Left renal cortex interstitium (tissue), 4 donors: Measurements from ENCODE around the gene CTDP1. TPM values are rescaled to one million over a fixed set of nuclear protein-coding genes. Genes with fewer than 3 reads are reported as not detected.

Source experiments
- DNase-seq, 4 donors: peaks; one replicate each; pipeline ENCODE4 v3.0.0-alpha.2; 2013; ENCODE audit warnings: low read depth in 4 of 4, low spot score in 2 of 4, missing footprints in 1 of 4
- polyA plus RNA-seq, 4 donors: library from polyadenylated mRNA; unstranded; fragments of 120-200 nt; gene quantifications; one replicate each; pipeline ENCODE4 v1.2.1, GENCODE V29; 2013; ENCODE audit not compliant: insufficient read length in 4 of 4

The CTDP1 gene
- polyA plus RNA-seq, 4 donors = 11.1 to 18.0 (median 15.2) TPM

DNA sequence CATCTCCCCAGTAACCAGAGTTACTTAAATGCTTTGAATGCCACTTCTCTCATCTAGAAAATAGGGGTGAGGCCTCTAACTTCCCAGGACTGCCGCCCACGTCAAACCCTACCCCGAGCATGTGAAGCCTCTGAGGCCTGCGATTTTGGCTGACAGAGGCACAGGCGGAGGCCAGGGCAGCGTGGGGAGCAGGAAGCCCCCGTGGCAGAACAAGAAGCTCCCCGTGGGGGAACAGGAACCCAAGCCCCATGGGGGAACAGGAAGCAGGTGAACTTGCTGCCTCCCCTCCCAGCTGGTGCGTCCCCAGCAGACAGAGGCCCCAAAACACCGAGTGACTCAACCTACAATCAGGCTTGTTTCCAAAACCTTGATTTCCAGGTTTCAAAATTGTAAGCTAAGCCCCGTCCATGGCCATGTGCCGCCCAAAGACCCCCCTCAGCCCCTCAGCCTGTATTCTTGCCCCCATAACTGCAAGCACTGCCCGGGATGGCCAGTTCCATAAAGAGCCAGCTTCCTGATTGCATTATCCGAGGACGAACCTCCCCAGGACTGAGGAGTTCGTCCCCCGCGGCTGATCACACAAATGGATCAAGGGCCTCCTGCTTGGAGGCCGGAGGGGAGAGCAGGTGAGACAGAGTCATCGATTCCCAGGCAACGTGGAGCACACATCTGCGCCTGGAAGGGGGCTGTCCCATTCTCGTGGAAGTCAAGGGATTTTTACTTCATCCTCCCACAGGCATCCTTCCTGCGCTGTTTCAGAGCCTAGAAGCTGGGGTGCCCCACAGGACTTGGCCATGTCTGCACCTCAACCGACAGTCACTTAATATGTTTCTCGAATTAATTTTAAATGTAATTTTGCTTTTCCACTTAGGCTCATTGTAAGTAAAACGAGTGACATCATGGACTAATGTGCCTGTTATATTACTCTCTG lies 36.3 kb upstream of the CTDP1 start:
- no peak for DNase-seq

DNA sequence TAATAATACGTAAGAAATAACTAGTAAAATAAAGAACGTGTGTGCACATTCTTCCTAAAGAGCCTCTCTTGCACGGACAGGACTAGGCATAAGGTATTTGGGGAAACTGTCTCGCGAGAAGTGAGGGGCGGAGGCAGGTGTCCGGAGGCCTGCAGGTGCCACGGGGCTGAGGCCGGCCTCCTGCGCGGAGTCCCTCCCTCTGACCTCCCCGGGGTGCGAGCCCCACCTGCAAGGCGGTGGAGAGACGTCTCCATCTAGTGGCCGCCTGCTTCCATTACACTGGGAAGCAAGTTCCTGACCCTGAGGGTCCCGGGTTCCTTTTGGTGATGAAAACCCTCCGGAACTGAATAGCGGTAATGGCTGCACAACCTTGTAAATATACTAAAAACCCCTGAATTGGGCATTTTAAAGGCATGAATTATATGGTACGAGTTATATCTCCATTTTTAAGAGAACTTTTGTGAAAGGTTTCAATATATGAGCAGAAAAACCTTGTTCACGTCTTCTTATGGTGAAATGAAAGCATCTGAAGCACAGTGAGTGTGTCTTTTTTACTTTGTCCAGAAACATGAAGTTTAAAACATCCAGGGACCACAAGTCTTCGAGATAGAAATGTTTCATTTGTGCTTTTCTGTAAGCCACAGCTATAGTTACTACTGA lies 35.5 kb upstream of the CTDP1 start:
- no peak for DNase-seq

DNA sequence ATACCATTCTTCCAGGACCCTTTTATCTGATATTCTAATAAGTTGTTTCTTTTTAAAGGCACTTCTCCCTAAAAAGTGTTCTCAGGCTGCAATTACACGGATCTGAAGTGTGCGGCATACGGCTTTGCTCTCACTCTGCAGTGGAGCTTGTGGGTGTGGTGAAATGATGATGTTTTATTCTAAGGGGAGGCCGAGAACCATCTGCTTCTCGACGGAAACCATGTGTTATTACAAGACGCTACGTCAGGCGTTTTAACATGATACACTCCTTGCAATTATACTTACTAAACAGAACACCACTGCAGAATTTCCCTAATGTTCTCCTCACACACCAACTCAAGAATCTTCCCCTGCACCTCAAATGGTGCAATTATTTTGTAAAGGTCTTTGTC lies 34.9 kb upstream of the CTDP1 start:
- DNase-seq = no peak

DNA sequence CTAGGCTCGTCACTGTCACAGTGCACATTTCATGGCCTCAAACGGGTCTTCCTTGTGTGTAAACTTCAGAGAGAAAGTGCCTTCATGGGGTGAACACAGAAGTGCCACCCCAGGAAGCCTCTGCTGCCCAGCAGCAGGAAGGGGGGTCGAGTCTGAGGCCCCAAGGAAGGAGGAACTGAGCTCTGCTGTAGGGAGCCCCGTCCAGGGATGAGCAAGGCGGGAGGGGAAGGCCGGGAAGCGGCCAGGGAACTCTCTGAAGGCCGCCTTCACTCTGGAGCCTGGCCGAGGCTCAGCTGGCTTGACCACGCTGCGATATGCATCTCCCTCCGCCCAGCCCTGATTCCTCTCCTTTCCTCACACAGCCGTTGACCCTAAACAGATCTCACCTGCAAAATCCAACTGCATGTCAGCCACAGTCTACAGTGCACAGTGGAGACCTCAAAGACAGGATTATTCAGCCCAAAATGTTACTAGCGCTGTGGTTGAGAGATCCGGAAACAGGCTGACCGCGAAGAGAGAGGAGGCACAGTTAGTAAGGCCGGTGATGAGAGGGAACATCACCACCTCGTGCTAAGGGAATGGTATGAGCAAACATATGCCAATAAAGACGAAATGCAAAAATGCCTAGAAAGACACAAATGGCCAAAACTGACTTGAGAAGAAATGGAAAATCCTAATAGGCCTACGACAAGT lies 34.2 kb upstream of the CTDP1 start:
- DNase-seq = no peak

DNA sequence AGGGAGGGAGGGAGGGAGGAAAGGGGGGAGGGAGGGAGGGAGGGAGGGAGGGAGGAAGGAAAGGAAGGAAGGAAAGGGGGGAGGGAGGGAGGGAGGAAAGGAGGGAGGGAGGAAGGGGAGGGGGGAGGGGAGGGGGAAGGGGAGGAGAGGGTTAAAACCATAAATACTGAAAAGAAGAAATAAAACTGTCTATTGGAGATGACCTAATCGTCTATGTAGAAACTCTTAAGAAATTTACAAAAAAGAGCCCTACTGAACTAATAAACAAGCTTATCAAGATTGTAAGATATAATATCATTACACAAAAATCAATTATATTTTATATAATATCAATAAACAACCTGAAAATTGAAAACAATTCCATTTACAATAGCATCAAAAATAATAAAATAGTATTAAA lies 32.3 kb upstream of the CTDP1 start:
- DNase-seq = no peak

DNA sequence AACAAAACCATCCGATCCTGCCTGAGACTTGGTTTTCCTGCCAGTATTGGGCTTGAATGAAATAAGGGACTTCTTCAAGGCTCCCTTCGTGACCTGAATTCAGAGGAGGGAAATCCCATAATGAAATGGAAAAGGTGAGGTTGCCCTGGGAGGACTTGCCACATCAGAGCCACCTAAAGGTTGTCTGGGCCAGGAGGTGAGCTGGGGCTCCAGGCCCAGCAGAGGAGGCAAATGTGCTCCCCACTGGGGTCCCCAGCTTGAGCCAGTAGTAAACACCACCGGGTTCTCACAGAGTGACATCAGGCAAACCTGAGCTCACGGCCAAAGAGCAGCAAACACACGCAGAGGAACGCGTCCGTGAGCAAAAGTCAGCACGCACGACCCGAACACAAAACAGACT lies 28.6 kb upstream of the CTDP1 start:
- no peak for DNase-seq

DNA sequence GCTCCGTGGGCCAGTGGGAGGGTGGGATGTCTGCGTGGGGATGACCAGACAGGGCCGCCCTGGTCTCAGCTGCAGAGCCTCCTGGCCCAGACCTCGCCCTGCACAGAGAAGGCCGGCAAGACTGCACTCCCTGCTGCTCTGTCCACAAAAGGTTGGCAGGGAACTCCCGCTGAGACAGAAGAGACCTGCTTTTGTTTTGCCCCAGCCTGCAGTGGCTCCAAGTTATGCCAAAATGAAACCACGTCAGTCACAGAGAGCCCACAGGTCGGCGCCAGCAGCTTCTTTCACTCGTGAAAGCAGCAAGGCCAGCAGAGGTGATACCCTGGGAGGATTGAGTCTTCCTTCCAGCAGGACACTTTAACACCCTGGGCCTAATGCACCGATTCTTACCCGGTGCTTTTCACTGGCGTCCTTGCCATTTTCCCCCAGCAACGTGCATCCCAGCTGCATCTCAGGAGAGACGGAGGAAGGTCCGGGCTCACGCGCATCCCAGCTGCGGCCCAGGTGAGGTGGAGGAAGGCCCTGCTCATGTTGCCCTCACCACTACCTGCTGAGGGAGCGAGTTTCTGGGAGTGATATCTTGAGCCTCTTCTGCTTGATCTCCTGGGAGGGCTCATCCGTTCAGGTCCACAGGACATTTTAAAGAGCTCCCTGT lies 22.1 kb upstream of the CTDP1 start:
- no peak for DNase-seq

DNA sequence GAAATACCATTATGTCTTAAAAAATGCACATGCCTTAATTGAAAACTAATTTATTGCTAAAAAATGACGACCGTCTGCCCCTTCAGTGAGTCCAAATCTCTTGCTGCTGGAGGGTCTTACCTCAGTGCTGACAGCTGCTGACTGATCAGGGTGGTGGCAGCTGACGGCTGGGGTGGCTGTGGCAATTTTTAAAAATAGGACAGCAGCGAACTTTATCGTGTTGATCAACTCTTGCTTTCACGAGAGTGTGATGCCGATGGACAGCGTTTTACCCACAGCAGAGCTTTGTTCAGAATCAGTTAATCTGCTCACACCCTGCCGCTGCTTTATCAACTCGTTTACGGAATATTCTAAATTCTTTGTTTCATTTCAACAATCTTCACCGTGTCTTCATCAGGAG lies 21.2 kb upstream of the CTDP1 start:
- DNase-seq = no peak

DNA sequence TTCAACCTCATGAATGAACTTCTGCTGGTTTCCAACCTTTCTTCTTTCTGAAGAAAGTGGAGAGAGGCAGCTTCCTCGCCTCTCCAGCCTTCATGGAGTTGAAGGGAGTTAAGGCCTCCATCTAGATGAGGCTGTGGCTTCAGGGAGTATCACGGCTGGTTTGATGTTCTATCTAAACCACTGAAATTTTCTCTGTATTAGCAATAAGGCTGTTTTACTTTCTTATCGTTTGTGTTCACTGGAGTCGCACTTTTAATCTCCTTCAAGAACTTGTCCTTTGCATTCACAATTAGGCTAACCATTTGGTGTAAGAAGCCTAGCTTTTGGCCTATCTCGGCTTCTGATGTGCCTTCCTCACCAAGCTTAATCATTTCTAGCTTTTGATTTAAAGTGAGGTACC lies 19.9 kb upstream of the CTDP1 start:
- DNase-seq = no peak

DNA sequence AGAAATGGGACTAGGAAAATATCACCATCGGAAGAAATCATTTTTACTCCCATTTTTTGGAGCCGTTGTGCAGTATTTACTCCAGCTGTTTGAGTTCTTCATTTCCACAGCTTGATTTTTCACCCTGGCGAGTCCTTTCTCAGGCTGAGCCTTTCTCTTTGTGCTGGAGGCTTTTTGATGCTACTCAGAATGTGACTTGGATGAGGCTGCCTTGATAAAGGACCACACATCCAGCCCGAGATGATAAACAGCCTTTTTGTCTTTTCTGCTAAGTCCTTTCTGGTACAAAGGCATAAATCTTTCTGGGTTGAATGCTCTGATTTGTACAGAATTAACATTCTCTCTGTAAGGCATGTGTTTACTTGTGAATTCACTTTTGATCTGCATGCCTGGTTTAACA lies 17.6 kb upstream of the CTDP1 start:
- DNase-seq = no peak

DNA sequence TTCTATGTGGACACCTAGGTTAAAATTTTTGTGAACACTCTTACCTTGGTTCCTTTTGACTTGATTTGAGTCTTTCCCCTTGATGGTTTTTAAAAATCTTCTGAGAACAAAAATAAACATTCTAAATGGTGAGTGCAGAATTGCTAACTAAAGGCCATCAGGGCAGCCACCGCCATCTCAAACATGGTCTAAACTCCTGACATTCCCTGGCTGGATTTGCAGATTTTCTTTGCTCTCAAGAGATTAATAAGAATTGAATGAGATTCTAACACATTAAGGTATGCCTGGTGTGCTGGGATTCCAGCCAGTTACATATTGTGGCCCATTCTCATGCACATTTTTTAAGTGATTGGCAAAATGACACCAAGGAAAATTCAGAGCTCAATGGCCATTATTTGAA lies 17.2 kb upstream of the CTDP1 start:
- DNase-seq = no peak

DNA sequence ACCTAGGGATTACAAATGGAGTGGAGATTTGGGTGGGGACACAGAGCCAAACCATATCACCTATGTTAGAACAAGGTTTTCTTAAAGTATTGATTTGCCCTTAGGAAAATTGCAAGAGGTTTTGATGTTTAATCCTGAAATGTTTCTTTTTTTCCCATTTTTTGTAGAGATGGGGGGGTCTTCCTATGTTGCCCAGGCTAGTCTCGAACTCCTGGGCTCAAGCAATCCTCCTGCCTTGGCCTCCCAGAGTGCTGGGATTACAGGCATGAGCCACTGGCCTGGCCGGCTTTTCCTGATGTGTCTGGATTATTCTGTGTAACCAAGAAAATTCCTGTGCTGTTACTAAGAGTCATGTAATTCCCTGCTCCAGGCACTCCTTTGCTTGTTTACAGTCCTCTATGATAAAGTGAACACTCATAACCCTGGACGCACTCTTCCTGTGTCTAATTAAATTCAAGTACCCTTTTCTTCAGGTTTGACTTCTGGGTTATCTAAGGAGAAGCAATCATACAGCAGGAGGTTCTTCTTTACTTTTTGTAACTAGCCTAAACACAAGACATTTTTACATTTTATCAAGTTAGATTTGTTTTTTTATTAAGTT lies 15.0 kb upstream of the CTDP1 start:
- no peak for DNase-seq

DNA sequence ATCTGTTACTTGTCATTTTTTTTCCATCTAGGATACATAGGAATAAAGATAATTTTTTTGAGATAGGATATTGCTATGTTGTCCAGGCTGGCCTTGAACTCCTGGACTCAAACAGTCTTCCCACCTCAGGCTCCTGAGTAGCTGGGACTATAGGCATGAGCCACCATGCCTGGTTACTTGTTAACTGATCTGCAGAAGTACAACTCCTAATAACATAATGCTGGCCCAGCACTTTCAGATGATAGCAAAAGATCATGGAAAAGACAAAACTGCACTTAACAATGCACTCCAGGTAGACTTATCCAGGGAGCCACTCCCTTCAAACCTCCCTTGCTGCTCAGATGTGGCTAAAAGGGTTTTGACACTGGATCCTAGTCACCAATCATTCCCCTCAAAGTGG lies 11.4 kb upstream of the CTDP1 start:
- DNase-seq = no peak

DNA sequence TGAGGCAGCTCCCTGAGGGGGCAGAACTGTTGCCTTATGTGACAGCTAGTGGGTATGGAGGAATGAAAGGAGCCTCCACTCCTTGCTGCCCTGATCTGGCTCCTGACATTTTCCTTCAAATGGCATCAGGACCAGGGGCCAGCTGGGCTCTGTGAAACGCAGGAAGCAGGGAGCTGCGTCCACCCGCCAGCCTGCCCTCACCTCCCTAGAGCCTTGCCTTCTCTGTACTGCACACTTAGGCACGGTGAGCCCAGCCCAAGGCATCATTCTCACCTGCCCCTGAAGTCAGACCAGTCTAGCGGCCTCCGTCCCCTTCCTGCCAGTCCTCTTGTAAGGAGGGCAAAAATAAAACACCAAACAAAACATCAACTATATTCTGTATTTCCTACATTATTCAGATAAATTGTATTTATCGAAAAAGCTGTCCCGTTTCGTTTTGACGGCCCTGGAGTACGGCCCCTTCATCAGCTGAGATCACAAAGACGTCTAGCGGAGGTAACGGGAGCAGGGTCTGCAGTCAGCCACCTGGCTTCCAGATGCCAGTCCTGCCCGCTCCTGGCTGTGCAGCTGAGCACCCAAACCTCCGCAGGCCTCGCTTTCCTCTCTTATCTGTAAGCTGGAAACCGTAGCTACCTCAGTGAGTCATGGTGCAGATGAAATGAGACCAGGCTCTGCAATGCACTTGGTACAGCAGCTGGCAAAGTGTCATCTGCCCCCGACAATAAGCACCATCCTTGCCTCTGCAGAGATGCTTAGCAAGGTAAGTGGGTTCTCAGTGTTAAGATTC lies 6.9 kb upstream of the CTDP1 start:
- DNase-seq = no peak

DNA sequence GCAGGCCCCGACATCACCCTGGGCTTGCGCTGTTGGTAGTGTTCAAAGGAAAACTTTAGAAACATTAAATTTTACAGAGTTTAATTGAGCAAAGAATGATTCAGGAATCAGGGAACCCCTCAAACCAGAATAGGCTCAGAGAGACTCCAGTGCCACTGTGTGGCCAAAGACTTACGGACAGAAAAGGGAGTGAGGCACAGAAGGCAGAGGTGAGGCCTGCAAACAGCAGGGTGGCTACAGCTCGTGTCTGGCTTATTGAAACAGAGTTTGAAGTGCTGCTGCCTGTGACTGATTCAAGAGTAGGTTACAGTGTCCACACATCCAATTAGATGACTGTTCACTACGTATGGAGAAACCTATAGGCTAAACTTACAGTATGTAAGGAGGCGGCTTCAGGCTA lies 2.4 kb upstream of the CTDP1 start:
- DNase-seq = no peak

DNA sequence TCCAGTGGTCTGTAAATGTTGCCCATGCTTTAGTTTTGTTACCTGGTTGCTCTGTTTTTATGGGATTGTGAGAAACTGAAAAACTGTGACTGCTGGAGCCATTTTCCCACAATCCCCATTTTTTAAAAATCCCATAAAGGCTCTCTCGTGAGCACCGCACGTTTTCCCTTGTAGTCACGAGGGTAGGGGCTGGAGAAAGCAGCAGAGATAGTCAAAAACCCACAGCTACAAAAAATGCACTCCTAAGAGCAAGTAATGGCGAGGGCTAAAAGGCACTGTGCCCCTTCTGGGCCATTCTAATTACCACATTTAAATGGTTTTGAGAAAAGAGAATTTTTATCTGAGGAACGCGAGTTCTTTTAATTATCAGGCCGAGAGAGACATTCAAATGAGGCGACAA lies 1.8 kb upstream of the CTDP1 start:
- DNase-seq = no peak

DNA sequence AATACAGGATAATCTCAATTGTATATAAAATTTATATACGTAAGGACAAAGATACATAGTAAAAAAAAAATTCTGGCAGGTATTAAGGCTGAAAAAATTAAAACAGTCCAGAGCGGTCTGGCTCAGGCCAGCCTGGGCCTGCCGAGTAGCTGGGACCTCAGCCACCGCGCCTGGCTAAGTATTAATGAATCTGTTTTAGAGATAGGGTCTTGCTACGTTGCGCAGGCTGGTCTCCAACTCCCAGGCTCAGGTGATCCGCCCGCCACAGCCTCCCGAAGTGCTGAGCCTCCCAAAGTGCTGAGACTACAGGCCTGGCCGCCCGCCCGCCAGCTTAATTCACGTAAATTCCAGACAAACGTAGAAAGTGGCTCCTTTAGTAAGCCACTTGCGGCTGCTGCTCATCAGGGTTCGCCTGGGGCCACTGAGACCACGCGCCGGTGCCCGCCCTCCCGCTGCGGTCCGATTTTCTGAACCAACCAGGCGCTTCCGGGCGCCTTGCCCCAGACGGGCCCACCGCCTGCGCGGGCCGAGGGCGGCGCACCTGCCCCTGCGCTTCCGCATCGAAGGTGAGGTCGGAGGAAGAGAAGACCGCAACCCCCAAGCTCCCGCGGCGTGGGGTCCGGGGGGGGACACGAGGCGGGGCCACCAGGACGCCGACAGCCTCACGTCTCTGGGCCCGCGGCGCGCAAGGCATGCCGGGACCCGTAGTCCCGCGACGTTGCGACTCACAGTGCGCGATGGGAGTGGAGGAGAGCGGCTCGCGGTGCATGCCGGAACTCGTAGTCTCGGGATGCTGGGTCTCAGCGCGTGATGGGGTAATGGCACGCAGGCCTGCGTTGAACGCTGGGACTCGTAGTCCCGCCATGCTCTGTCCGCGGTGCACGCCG lies 695 bp upstream of the CTDP1 start:
- DNase-seq = peak; percentile 95 to 97 (median 97)

DNA sequence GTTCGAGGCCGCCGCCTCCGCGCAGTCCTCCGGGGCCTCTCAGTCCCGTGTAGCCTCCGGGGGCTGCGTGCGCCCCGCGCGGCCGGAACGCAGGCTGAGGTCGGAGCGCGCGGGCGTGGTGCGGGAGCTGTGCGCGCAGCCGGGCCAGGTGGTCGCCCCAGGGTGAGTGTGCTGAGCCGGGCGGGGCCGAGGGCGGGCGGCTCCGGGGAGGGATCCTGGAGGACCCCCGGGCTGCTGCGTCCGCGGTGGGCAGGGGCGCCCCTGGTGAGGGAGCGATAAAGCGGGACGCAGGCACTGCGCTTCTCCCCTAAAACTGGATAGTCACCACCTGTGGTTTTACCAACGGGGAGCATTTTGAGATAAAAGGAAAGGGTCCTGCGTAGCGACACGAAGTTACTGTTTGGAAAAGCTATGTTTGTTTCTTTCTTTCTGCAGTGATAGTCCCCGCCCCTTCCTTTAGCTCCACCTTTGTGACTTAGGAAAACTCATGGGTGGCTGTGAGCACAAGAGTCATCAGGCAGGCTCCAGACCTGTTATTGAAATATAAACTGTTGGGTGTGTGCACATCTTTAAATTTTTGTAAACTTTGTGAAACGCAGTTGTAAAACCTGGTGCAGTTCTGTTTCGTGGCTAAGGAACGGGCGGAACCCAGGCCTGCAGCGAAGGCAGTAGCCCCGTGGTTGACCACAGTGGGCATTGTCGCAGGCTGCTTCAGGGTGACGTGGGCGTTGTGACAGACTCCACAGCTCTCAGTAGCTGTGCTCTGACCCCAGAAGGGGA lies 687 bp downstream of the CTDP1 start:
- DNase-seq = no peak
